Pericardium fibroblast (primary cell): Measurements from ENCODE around the gene THYN1. TPM values are rescaled to one million over a fixed set of nuclear protein-coding genes. Genes with fewer than 3 reads are reported as not detected.

Experiments used
- total RNA-seq: library from RNA; depleted of rRNA; stranded (reverse); fragments of >200 nt; gene quantifications from 2 replicates; pipeline ENCODE4 v1.2.3, GENCODE V29; 2015

Gene THYN1
- 27.7 and 45.9 TPM in 2 replicates for total RNA-seq

GRCh38 chr11:134253188-134253993 lies at the start of gene THYN1, which contains the start of gene ACAD8:
Gene THYN1 (minus strand): TSS chr11:134253352. CDS start chr11:134252882, 470 bp downstream.
Gene ACAD8 (plus strand): TSS chr11:134253568. CDS start chr11:134253601, 33 bp downstream.

GRCh38 chr11:134275534-134276395 lies 22.6 kb upstream of the THYN1 start, which contains the start of gene GLB1L3:
Gene GLB1L3 (plus strand): TSS chr11:134276379. CDS start chr11:134276741, 362 bp downstream.

DNA sequence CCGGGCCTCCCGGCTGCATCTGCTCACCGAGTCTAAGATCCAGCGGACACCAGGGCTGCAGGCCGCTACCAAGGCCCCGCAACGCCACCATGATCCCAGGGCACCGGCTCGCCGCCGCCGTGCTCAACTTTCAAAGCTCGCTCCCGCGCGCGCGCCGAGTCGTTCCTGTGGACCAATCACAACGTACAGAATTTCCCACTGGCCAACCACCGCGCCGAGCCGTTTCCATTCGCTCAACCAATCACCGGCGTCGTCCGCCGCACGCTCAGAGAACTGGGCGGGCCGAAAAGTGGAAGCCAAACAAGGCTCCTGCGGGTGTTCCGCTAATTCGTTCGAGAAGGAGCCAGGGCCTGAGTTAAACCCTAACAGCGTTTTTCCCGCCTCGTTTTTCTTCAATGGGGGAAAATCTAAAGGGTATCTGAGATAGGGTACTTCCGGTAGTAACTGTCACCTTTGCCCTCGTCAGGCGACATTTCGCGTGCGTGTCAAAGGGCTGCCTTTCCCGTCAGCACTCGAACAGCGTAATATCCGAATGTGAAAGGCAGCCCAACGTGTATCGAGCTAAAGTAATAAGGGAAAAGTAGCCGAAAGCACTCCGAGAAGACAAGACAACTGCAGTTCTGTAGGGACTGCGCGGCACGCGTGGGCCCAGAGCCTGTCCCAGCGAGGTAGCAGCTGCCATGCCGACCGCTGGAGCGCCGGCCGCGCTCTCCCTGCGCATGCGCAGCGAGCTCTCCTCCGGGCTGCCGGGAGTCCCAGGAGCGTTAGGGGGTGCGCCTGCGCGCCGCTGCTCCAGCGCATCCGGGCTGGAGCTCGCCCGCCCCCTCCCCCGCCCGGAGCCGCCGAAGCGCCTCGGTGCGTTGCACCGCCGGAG lies 29.1 kb downstream of the THYN1 start, which contains the start of the genes NCAPD3 and VPS26B:
Gene NCAPD3, minus strand, starts transcription at position 132 of the 874 bp plus-strand sequence. Its CDS starts 41 bp downstream, at position 91.
Gene VPS26B, plus strand, starts transcription at position 836 of the 874 bp plus-strand sequence. CDS start 452 bp downstream, outside the sequence.

Other genes with a start within 250 kb of the THYN1 start
- gene JAM3, start 184.3 kb downstream of the THYN1 start, total RNA-seq, result 46.6 and 47.7 TPM in 2 replicates
- gene NCAPD3, start 29.4 kb downstream of the THYN1 start, total RNA-seq, result 6.2 and 11.4 TPM in 2 replicates
- gene VPS26B, start 28.7 kb downstream of the THYN1 start, total RNA-seq, result 42.4 and 46.0 TPM in 2 replicates
- 13.2 and 18.8 TPM in 2 replicates for gene ACAD8, start 216 bp upstream of the THYN1 start, total RNA-seq
- gene GLB1L3, start 23.0 kb upstream of the THYN1 start, total RNA-seq, result not detected in 2 replicates
- gene GLB1L2, start 78.6 kb upstream of the THYN1 start, total RNA-seq, result 0.51 and 0.70 TPM in 2 replicates
- gene B3GAT1, start 158.9 kb upstream of the THYN1 start, total RNA-seq, result not detected in 2 replicates